Transverse colon (tissue), 4 donors: ENCODE data around the gene STAG2.

Source experiments
- CTCF ChIP-seq, 5 experiments: fragments of 200-600 bp in 3 of 5; fragments of 450-650 bp in 2 of 5; sonication (generic) in 3 of 5; IDR thresholded peaks; 1 replicate in 2 of 5; 2 replicates in 3 of 5; pipeline ENCODE4 v1.5.1; 2016 to 2017; ENCODE audit warnings: antibody characterized with exemption in 5 of 5, inconsistent platforms in 3 of 5, mild to moderate bottlenecking in 2 of 5, moderate library complexity in 1 of 5
- POLR2AphosphoS5 ChIP-seq, 3 donors: sonication (generic); formaldehyde crosslinking; IDR thresholded peaks; one replicate each; pipeline ENCODE4 v1.6.1; 2016; ENCODE audit warnings: antibody characterized with exemption in 3 of 3

DNA sequence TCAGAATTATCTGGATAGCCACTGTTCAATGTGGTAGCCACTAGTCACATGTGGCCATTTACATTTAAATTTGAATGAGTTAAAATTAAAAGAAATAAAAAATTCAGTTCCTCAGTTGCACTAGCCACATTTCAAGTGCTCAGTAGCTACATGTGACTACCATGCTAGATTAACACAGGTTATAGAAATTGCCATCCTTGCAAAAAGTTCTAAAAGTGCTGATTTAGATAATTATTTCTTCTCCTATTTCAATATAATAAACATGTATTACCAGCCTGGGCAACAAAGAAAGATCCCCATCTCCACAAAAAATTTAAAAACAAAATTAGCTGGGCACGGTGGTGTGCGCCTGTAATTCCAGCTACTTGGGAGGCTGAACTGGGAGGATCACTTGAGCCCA, 11.7 kb upstream of the STAG2 start:
- TF ChIP-seq POLR2AphosphoS5 (IDR thresholded peaks at IDR 0.05) (no peak), CTCF (IDR thresholded peaks at IDR 0.05) (no peak)
